A549 (cell line): ENCODE results near the gene SCRN1. TPM values are rescaled to one million over a fixed set of nuclear protein-coding genes. Genes with fewer than 3 reads are reported as not detected.
"Not testable (repeated sequence)": the region's sequence is repeated elsewhere in the genome, so short reads cannot be mapped to it uniquely, and the experiment has no call there.

Source experiments
- ATAC-seq, 2 experiments: fragments of 200-7000 bp in 1 of 2; fragments of >200 bp in 1 of 2; cut with Nextera tagmentation in 1 of 2; cut with Tn5 transposase in 1 of 2; 3 replicates each; pipeline versions ENCODE4 v1.8.0 to v1.9.1; 2018 to 2020; ENCODE audit warnings: mild to moderate bottlenecking in 1 of 2, moderate library complexity in 1 of 2
- CTCF ChIA-PET: fragments of 300-600 bp; sonication (Branson Sonifier 250); formaldehyde crosslinking; extraction: SDS; loops from one replicate; lab custom pipeline; 2021; ENCODE audit warnings: antibody characterized with exemption, inconsistent platforms; lab: Yijun Ruan, JAX
- POLR2A ChIA-PET: fragments of 350-600 bp; formaldehyde crosslinking; extraction: SDS; loops from one replicate; lab custom pipeline; 2021; ENCODE audit warnings: antibody characterized with exemption, inconsistent platforms; lab: Yijun Ruan, JAX
- DNase-seq, 2 experiments: peaks; one replicate each; pipeline versions ENCODE4 v3.0.0 to v3.0.0-alpha.2; 2011 to 2016; ENCODE audit warnings: low read depth in 1 of 2, low spot score in 1 of 2
- FAIRE-seq: peaks from 2 replicates; lab custom pipeline; 2011; peaks lifted over from hg19 to GRCh38; lab: Jason Lieb, UNC
- H3K27ac ChIP-seq, 2 experiments: fragments of >200 bp; sonication (Bioruptor Twin); formaldehyde crosslinking; 3 replicates each; pipeline ENCODE4 v1.5.1; 2016 to 2017
- H3K4me1 ChIP-seq: fragments of >200 bp; sonication (Bioruptor Twin); formaldehyde crosslinking; 3 replicates; pipeline ENCODE4 v1.6.1; 2016
- H3K4me2 ChIP-seq: fragments of >200 bp; sonication (Bioruptor Twin); formaldehyde crosslinking; 3 replicates; pipeline ENCODE4 v1.6.1; 2016
- H3K4me3 ChIP-seq: fragments of >200 bp; sonication (Bioruptor Twin); formaldehyde crosslinking; 3 replicates; pipeline ENCODE4 v1.5.1; 2016
- H3K9me3 ChIP-seq: fragments of >200 bp; sonication (Bioruptor Twin); formaldehyde crosslinking; 3 replicates; pipeline ENCODE4 v1.6.1; 2016
- BHLHE40 ChIP-seq: IDR thresholded peaks from 2 replicates; pipeline ENCODE4 v1.6.1; 2012; ENCODE audit warnings: low read depth, low read length, inconsistent platforms
- CEBPB ChIP-seq, 2 experiments: fragments of >200 bp in 1 of 2; sonication (Bioruptor Twin) in 1 of 2; formaldehyde crosslinking in 1 of 2; IDR thresholded peaks; 2 replicates each; pipeline ENCODE4 v1.6.1; 2012 to 2016
- CHD2 ChIP-seq: fragments of 150-350 bp; IDR thresholded peaks from 2 replicates; pipeline ENCODE4 v1.6.1; 2014; ENCODE audit warnings: low read length; ENCODE audit not compliant: partially characterized antibody
- CHD4 ChIP-seq: fragments of 200-600 bp; sonication (generic); IDR thresholded peaks from 2 replicates; pipeline ENCODE4 v1.6.1; 2016; ENCODE audit warnings: antibody characterized with exemption, mild to moderate bottlenecking, borderline replicate concordance
- CTCF ChIP-seq: fragments of >200 bp; sonication (Bioruptor Twin); formaldehyde crosslinking; IDR thresholded peaks from 3 replicates; pipeline ENCODE4 v1.5.1; 2016
- EP300 ChIP-seq, 2 experiments: fragments of >200 bp; sonication (Bioruptor Twin); formaldehyde crosslinking; IDR thresholded peaks; 2 replicates in 1 of 2; 3 replicates in 1 of 2; pipeline ENCODE4 v1.6.1; 2016 to 2017
- GATA3 ChIP-seq: IDR thresholded peaks from 2 replicates; pipeline ENCODE4 v1.6.1; 2012; ENCODE audit warnings: borderline replicate concordance
- HDAC2 ChIP-seq: fragments of 200-600 bp; sonication (generic); IDR thresholded peaks from 2 replicates; pipeline ENCODE4 v1.6.1; 2016
- HMGXB4 ChIP-seq: fragments of 250-450 bp; sonication (Bioruptor Pico); IDR thresholded peaks from 2 replicates; pipeline ENCODE4 v1.5.0; 2021; ENCODE audit warnings: mild to moderate bottlenecking, moderate library complexity, borderline replicate concordance
- HOXA7 ChIP-seq: fragments of 250-450 bp; sonication (Bioruptor Pico); IDR thresholded peaks from 2 replicates; pipeline ENCODE4 v1.5.0; 2020; ENCODE audit warnings: mild to moderate bottlenecking, moderate library complexity
- JUNB ChIP-seq: fragments of >200 bp; sonication (Bioruptor Twin); formaldehyde crosslinking; IDR thresholded peaks from 2 replicates; pipeline ENCODE4 v1.6.1; 2016
- KDM5A ChIP-seq: fragments of 200-600 bp; sonication (generic); IDR thresholded peaks from 2 replicates; pipeline ENCODE4 v1.6.1; 2016; ENCODE audit warnings: antibody characterized with exemption, mild to moderate bottlenecking
- MAX ChIP-seq: IDR thresholded peaks from 2 replicates; pipeline ENCODE4 v1.6.1; 2012
- MAZ ChIP-seq: fragments of 150-350 bp; IDR thresholded peaks from 2 replicates; pipeline ENCODE4 v1.6.1; 2014; ENCODE audit warnings: antibody characterized with exemption, low read depth, low read length, borderline replicate concordance
- POLR2A ChIP-seq: IDR thresholded peaks from 2 replicates; pipeline ENCODE4 v1.6.1; 2012; ENCODE audit warnings: mild to moderate bottlenecking, low read length
- RAD21 ChIP-seq, 2 experiments: fragments of >200 bp in 1 of 2; sonication (Bioruptor Twin) in 1 of 2; formaldehyde crosslinking in 1 of 2; IDR thresholded peaks in 1 of 2; conservative IDR thresholded peaks in 1 of 2; 2 replicates in 1 of 2; 3 replicates in 1 of 2; pipeline ENCODE4 v1.6.1; 2012 to 2018; ENCODE audit warnings: inconsistent platforms in 1 of 2
- RARB ChIP-seq: fragments of 250-450 bp; sonication (Bioruptor Pico); IDR thresholded peaks from 2 replicates; pipeline ENCODE4 v1.8.0; 2021; ENCODE audit warnings: mild to moderate bottlenecking, moderate library complexity
- RNF2 ChIP-seq: fragments of 200-600 bp; sonication (generic); IDR thresholded peaks from 2 replicates; pipeline ENCODE4 v1.6.1; 2016; ENCODE audit warnings: low read depth, mild to moderate bottlenecking, antibody characterized with exemption, moderate library complexity, borderline replicate concordance
- TFCP2L1 ChIP-seq: fragments of 250-450 bp; sonication (Bioruptor Pico); IDR thresholded peaks from 2 replicates; pipeline ENCODE4 v1.5.0; 2021; ENCODE audit warnings: mild to moderate bottlenecking
- ZFP36 ChIP-seq: fragments of 450-650 bp; IDR thresholded peaks from 2 replicates; pipeline ENCODE4 v1.6.1; 2014; ENCODE audit warnings: borderline replicate concordance; ENCODE audit not compliant: partially characterized antibody
- WGBS: methylation state at CpG from one replicate; pipeline ENCODE4 v1.1.6; 2017; ENCODE audit errors: missing lambda C conversion rate; 5-methylcytosine and 5-hydroxymethylcytosine counted together
- polyA plus RNA-seq, 4 experiments: library from polyadenylated mRNA; depleted of rRNA in 3 of 4; stranded (reverse); fragments of >200 nt; fragmentation: RNase III in 1 of 4; extraction: RNeasy Plus Mini Kit Qiagen cat#74134 plus additional on column Dnase treatment in 1 of 4; gene quantifications; 2 replicates in 3 of 4; 3 replicates in 1 of 4; pipeline ENCODE4 v1.2.3, GENCODE V29; 2011 to 2017

The SCRN1 gene
- polyA plus RNA-seq, 2 of the 4 experiments (the other 2 are of a cell fraction): 49.7 to 88.9 TPM

GRCh38 chr7:29891766-29892165 lies 97.8 kb downstream of the SCRN1 start:
- H3K4me1 ChIP-seq: no peaks in the 10 kb centered on the region
- TF ChIP-seq RNF2 (no peak), RAD21 (conservative IDR thresholded peaks at IDR 0.05 in 1 of 2, IDR thresholded peaks at IDR 0.05 in 1 of 2) (no peak), HMGXB4 (CRISPR knock-in tag) (no peak), POLR2A (no peak), HOXA7 (no peak), CHD4 (no peak), EP300 (IDR thresholded peaks at IDR 0.05) (no peak)
- TF ChIP-seq, all 56 proteins: peak for 0
- DNase-seq (no peak), FAIRE-seq (no peak), ATAC-seq (0 out of 6 replicates have a peak, but pooled peaks of 1 of the 2 experiments have one; percentile 20)
- POLR2A ChIA-PET: no interaction called here
- CTCF ChIA-PET: no interaction called here
- H3K4me2 ChIP-seq: no peak overlapping the region
- WGBS: 38% methylated on average over 4 of the region's 4 CpGs
- H3K27ac ChIP-seq: no peak overlapping the region
- no peaks in the 10 kb centered on the region for H3K9me3 ChIP-seq
- no peak overlapping the region for H3K4me3 ChIP-seq

GRCh38 chr7:29890786-29891185 lies 98.8 kb downstream of the SCRN1 start:
- POLR2A ChIA-PET: not testable (repeated sequence)

GRCh38 chr7:29890251-29890650 lies 99.3 kb downstream of the SCRN1 start:
- H3K27ac ChIP-seq: no peak overlapping the region
- H3K4me1 ChIP-seq: no peaks in the 10 kb centered on the region
- FAIRE-seq: no peak
- H3K9me3 ChIP-seq: no peaks in the 10 kb centered on the region
- H3K4me2 ChIP-seq: no peak overlapping the region
- TF ChIP-seq GATA3: no peak
- no peak for TF ChIP-seq MAZ
- TF ChIP-seq ZFP36: no peak
- TF ChIP-seq, all 56 proteins: peak for 0
- H3K4me3 ChIP-seq: no peak overlapping the region
- 92% methylated on average over 3 of the region's 4 CpGs for WGBS
- CTCF ChIA-PET: interaction anchor here (1.3 kb wide), 1 partner anchor 12 kb away, joined by 7 read pairs; no protein-coding TSS in a partner anchor
- POLR2A ChIA-PET: no interaction called here
- DNase-seq (no peak), ATAC-seq (no peak)

More at GRCh38 chr7:29890786-29891185, 98.8 kb downstream of the SCRN1 start:
- not testable (repeated sequence) for H3K4me3 ChIP-seq, H3K9me3 ChIP-seq, H3K4me2 ChIP-seq, FAIRE-seq, H3K27ac ChIP-seq, DNase-seq, H3K4me1 ChIP-seq, ATAC-seq
- CTCF ChIA-PET: interaction anchor here (1.3 kb wide), 1 partner anchor 12 kb away, joined by 7 read pairs; no protein-coding TSS in a partner anchor
- no CpG with 5 or more reads among the region's 14 CpGs for WGBS

- POLR2A ChIA-PET: no interaction called here
- Histone ChIP-seq H3K4me3 (no peak overlapping the region), H3K4me2 (no peak overlapping the region), H3K27ac (no peak overlapping the region), H3K4me1 (no peaks in the 10 kb centered on the region), H3K9me3 (no peaks in the 10 kb centered on the region)
- no peak for TF ChIP-seq HMGXB4 (CRISPR knock-in tag)
- no peak for TF ChIP-seq JUNB
- TF ChIP-seq GATA3: no peak
- TF ChIP-seq RARB (CRISPR knock-in tag): no peak
- no peak for TF ChIP-seq EP300 (IDR thresholded peaks at IDR 0.05)
- TF ChIP-seq ZFP36: no peak
- TF ChIP-seq MAX: no peak
- no peak for TF ChIP-seq TFCP2L1 (CRISPR knock-in tag)
- no peak for TF ChIP-seq BHLHE40
- no peak for TF ChIP-seq CTCF
- no peak for TF ChIP-seq CHD2
- TF ChIP-seq CHD4: no peak
- no peak for TF ChIP-seq CEBPB (IDR thresholded peaks at IDR 0.05)
- TF ChIP-seq HDAC2: no peak
- TF ChIP-seq POLR2A: no peak
- no peak for TF ChIP-seq MAZ
- TF ChIP-seq KDM5A: no peak
- no peak for ATAC-seq
- FAIRE-seq: no peak
- DNase-seq: no peak
- CTCF ChIA-PET: interaction anchor here (1.0 to 1.3 kb wide), 2 partner anchors 9 to 11 kb away, joined by 3 to 7 read pairs; no protein-coding TSS in a partner anchor
- WGBS: 65% methylated on average over 5 of the region's 5 CpGs
Measured at GRCh38 chr7:29889288-29889687, 100.3 kb downstream of the SCRN1 start.
